ENCODE measurements around the gene MACC1. TPM values are rescaled to one million over a fixed set of nuclear protein-coding genes. Genes with fewer than 3 reads are reported as not detected.

Gene MACC1
- total and polyA plus RNA-seq, 10 of the 15 experiments (the other 5 are each of a cell fraction or from before 2014, with no cell fraction given), result 6.0 to 61.1 (median 12.7) TPM

DNA sequence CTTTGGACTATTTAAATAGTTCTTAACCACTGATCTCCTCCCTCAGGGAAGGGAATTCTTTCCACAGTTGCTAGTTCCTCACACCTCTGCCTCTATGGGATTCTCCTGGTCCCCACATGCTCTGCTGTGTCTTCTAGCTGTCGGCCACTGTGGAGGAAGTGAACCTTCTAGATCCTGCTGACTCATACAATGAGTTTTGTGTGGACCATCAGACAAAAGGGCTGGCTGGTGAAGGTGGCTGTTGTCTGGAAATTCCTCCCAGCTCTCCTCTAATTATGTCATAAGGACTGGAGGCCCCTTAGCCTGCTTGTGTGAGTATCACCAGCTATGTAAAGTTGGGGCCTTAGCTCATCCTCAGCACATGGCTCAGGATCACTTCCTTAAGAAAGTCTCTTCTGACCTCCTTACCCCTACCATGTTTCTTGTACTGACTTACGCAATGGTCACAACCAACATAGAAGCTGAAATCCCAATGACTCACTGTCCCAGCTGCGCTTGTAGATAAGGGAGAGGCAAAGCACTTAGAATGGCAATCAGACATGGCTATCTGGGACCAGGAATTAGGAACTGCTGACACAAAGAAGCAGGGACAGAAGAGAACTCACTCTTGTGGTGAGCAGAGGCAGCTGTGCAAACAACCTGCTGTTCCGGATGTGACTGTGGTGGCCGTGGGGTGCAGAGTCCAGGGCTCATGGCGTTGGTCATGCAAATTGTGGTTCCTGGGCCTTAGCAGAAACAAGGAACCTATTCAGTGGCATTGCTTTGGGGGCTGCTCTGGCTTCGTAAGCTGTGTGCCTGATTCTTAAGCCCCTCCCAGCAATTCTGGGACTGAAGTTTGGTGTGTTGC lies 2.5 kb upstream of the MACC1 start (continued):
- TF ChIP-seq, protein P1, sequence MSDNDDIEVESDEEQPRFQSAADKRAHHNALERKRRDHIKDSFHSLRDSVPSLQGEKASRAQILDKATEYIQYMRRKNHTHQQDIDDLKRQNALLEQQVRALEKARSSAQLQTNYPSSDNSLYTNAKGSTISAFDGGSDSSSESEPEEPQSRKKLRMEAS (IDR thresholded peaks at IDR 0.05; ENCODE audit: low read depth, low read length), result peak; percentile 75
- TF ChIP-seq SUZ12 (IDR thresholded peaks at IDR 0.05; ENCODE audit: unreplicated experiment) (no peak), GABPA (IDR thresholded peaks at IDR 0.05; ENCODE audit: low read depth) (peak; percentile 58), NFYA (IDR thresholded peaks at IDR 0.05; ENCODE audit: borderline replicate concordance, low read depth, low read length) (no peak), ATF7 (IDR thresholded peaks at IDR 0.05; ENCODE audit: low read depth) (peak; percentile 89), DPF2 (IDR thresholded peaks at IDR 0.05) (peak; percentile 98), BCL11A (IDR thresholded peaks at IDR 0.05; ENCODE audit: low read depth, low read length) (peak; percentile 99), CREB1 (IDR thresholded peaks at IDR 0.05; ENCODE audit: low read depth) (peak; percentile 74), LARP7 (IDR thresholded peaks at IDR 0.05) (peak; percentile 60; the same call in 1 of the 2 replicates), NR2C1 (IDR thresholded peaks at IDR 0.05) (no peak), TCF12 (IDR thresholded peaks at IDR 0.05; ENCODE audit: low read depth, low read length) (peak; percentile 100), PAX8 (IDR thresholded peaks at IDR 0.05) (no peak), RB1 (IDR thresholded peaks at IDR 0.05; ENCODE audit: borderline replicate concordance) (peak; percentile 56; the same call in 1 of the 2 replicates), ZNF217 (IDR thresholded peaks at IDR 0.05) (no peak; the same call in none of the 2 replicates), CBFB (IDR thresholded peaks at IDR 0.05; ENCODE audit: low read depth) (peak; percentile 92), TARDBP (IDR thresholded peaks at IDR 0.05; ENCODE audit: borderline replicate concordance) (peak; percentile 71), ZNF207 (IDR thresholded peaks at IDR 0.05; ENCODE audit: borderline replicate concordance) (0 out of 2 replicates have a peak, but pooled peaks have one; percentile 34), MXI1 (IDR thresholded peaks at IDR 0.05; ENCODE audit: low read depth, low read length) (peak; percentile 63; the same call in 1 of the 2 replicates), HDGF (IDR thresholded peaks at IDR 0.05) (peak; percentile 87), IKZF2 (IDR thresholded peaks at IDR 0.05) (peak; percentile 98 to 99), CHD1 (IDR thresholded peaks at IDR 0.05; ENCODE audit: low read depth, low read length) (no peak), WRNIP1 (IDR thresholded peaks at IDR 0.05; ENCODE audit: borderline replicate concordance, low read depth, low read length) (no peak), FOXK2 (IDR thresholded peaks at IDR 0.05) (no peak)
- TF ChIP-seq, protein P2, sequence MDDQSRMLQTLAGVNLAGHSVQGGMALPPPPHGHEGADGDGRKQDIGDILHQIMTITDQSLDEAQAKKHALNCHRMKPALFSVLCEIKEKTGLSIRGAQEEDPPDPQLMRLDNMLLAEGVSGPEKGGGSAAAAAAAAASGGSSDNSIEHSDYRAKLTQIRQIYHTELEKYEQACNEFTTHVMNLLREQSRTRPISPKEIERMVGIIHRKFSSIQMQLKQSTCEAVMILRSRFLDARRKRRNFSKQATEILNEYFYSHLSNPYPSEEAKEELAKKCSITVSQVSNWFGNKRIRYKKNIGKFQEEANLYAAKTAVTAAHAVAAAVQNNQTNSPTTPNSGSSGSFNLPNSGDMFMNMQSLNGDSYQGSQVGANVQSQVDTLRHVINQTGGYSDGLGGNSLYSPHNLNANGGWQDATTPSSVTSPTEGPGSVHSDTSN (IDR thresholded peaks at IDR 0.05; ENCODE audit: insufficient replicate concordance, low read depth, low read length), result peak; percentile 60
- TF ChIP-seq, protein P3, sequence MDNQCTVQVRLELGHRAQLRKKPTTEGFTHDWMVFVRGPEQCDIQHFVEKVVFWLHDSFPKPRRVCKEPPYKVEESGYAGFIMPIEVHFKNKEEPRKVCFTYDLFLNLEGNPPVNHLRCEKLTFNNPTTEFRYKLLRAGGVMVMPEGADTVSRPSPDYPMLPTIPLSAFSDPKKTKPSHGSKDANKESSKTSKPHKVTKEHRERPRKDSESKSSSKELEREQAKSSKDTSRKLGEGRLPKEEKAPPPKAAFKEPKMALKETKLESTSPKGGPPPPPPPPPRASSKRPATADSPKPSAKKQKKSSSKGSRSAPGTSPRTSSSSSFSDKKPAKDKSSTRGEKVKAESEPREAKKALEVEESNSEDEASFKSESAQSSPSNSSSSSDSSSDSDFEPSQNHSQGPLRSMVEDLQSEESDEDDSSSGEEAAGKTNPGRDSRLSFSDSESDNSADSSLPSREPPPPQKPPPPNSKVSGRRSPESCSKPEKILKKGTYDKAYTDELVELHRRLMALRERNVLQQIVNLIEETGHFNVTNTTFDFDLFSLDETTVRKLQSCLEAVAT (IDR thresholded peaks at IDR 0.05), result peak; percentile 97
- TF ChIP-seq, protein P4, sequence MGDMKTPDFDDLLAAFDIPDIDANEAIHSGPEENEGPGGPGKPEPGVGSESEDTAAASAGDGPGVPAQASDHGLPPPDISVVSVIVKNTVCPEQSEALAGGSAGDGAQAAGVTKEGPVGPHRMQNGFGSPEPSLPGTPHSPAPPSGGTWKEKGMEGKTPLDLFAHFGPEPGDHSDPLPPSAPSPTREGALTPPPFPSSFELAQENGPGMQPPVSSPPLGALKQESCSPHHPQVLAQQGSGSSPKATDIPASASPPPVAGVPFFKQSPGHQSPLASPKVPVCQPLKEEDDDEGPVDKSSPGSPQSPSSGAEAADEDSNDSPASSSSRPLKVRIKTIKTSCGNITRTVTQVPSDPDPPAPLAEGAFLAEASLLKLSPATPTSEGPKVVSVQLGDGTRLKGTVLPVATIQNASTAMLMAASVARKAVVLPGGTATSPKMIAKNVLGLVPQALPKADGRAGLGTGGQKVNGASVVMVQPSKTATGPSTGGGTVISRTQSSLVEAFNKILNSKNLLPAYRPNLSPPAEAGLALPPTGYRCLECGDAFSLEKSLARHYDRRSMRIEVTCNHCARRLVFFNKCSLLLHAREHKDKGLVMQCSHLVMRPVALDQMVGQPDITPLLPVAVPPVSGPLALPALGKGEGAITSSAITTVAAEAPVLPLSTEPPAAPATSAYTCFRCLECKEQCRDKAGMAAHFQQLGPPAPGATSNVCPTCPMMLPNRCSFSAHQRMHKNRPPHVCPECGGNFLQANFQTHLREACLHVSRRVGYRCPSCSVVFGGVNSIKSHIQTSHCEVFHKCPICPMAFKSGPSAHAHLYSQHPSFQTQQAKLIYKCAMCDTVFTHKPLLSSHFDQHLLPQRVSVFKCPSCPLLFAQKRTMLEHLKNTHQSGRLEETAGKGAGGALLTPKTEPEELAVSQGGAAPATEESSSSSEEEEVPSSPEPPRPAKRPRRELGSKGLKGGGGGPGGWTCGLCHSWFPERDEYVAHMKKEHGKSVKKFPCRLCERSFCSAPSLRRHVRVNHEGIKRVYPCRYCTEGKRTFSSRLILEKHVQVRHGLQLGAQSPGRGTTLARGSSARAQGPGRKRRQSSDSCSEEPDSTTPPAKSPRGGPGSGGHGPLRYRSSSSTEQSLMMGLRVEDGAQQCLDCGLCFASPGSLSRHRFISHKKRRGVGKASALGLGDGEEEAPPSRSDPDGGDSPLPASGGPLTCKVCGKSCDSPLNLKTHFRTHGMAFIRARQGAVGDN (IDR thresholded peaks at IDR 0.05), result peak; percentile 58

Data from GM12878 (cell line).